Measurements from ENCODE around the gene DGCR6L.

Gene DGCR6L

GRCh38 chr22:20273758-20274181 is 46.1 kb downstream of the DGCR6L start:
- TF ChIP-seq USF1 (IDR thresholded peaks at IDR 0.05) = no peak
- TF ChIP-seq FOXM1 (IDR thresholded peaks at IDR 0.05; ENCODE audit: borderline replicate concordance, low read depth) = no peak
- TF ChIP-seq TAF1 (IDR thresholded peaks at IDR 0.05; ENCODE audit: low read depth) = no peak
- no peak for TF ChIP-seq TCF12 (IDR thresholded peaks at IDR 0.05; ENCODE audit: low read depth)
- no peak for TF ChIP-seq EP300 (IDR thresholded peaks at IDR 0.05; ENCODE audit: borderline replicate concordance)
- no peak for TF ChIP-seq MAX (IDR thresholded peaks at IDR 0.05)
- TF ChIP-seq ZBTB7A (IDR thresholded peaks at IDR 0.05; ENCODE audit: low read depth) = no peak
- TF ChIP-seq CREB1 (IDR thresholded peaks at IDR 0.05; ENCODE audit: low read depth) = no peak
- no peak for TF ChIP-seq REST (IDR thresholded peaks at IDR 0.05; ENCODE audit: low read depth)
- no peak for TF ChIP-seq EGR1 (IDR thresholded peaks at IDR 0.05)
- no peak for TF ChIP-seq CEBPB (IDR thresholded peaks at IDR 0.05)
- no peak for TF ChIP-seq NFIC (IDR thresholded peaks at IDR 0.05)
- TF ChIP-seq TEAD4 (IDR thresholded peaks at IDR 0.05) = no peak

- no peak for TF ChIP-seq CEBPB (IDR thresholded peaks at IDR 0.05)
- no peak for TF ChIP-seq REST (IDR thresholded peaks at IDR 0.05; ENCODE audit: low read depth)
- no peak for TF ChIP-seq CREB1 (IDR thresholded peaks at IDR 0.05; ENCODE audit: low read depth)
- TF ChIP-seq TAF1 (IDR thresholded peaks at IDR 0.05; ENCODE audit: low read depth) = no peak
- no peak for TF ChIP-seq TCF12 (IDR thresholded peaks at IDR 0.05; ENCODE audit: low read depth)
- TF ChIP-seq USF1 (IDR thresholded peaks at IDR 0.05) = no peak
- no peak for TF ChIP-seq ZBTB7A (IDR thresholded peaks at IDR 0.05; ENCODE audit: low read depth)
- TF ChIP-seq TEAD4 (IDR thresholded peaks at IDR 0.05) = no peak
- no peak for TF ChIP-seq MAX (IDR thresholded peaks at IDR 0.05)
- TF ChIP-seq EP300 (IDR thresholded peaks at IDR 0.05; ENCODE audit: borderline replicate concordance) = no peak
- TF ChIP-seq RAD21 (IDR thresholded peaks at IDR 0.05; ENCODE audit: low read depth) = no peak
Observed at GRCh38 chr22:20272700-20273099, 47.2 kb downstream of the DGCR6L start.

- TF ChIP-seq YY1 (IDR thresholded peaks at IDR 0.05; ENCODE audit: low read depth) (no peak), FOXM1 (IDR thresholded peaks at IDR 0.05; ENCODE audit: borderline replicate concordance, low read depth) (no peak), RAD21 (IDR thresholded peaks at IDR 0.05; ENCODE audit: low read depth) (no peak), CEBPB (IDR thresholded peaks at IDR 0.05) (no peak), EP300 (IDR thresholded peaks at IDR 0.05; ENCODE audit: borderline replicate concordance) (no peak), USF1 (IDR thresholded peaks at IDR 0.05) (no peak), TCF12 (IDR thresholded peaks at IDR 0.05; ENCODE audit: low read depth) (no peak), EGR1 (IDR thresholded peaks at IDR 0.05) (no peak), TAF1 (IDR thresholded peaks at IDR 0.05; ENCODE audit: low read depth) (no peak), CREB1 (IDR thresholded peaks at IDR 0.05; ENCODE audit: low read depth) (no peak), ZBTB7A (IDR thresholded peaks at IDR 0.05; ENCODE audit: low read depth) (no peak), REST (IDR thresholded peaks at IDR 0.05; ENCODE audit: low read depth) (no peak), MAX (IDR thresholded peaks at IDR 0.05) (no peak), NFIC (IDR thresholded peaks at IDR 0.05) (no peak), TEAD4 (IDR thresholded peaks at IDR 0.05) (no peak)
Observed at GRCh38 chr22:20272174-20272573, 47.7 kb downstream of the DGCR6L start.
